GM12892 (cell line): ENCODE measurements around the gene ZNF69.

Experiments used
- POLR2A ChIP-seq: IDR thresholded peaks from 2 replicates; pipeline ENCODE4 v1.6.1; 2011; ENCODE audit warnings: low read depth, low read length, control low read depth
- TAF1 ChIP-seq: IDR thresholded peaks from 2 replicates; pipeline ENCODE4 v1.6.1; 2011; ENCODE audit warnings: low read depth, mild to moderate bottlenecking, control low read depth, low read length, borderline replicate concordance

DNA sequence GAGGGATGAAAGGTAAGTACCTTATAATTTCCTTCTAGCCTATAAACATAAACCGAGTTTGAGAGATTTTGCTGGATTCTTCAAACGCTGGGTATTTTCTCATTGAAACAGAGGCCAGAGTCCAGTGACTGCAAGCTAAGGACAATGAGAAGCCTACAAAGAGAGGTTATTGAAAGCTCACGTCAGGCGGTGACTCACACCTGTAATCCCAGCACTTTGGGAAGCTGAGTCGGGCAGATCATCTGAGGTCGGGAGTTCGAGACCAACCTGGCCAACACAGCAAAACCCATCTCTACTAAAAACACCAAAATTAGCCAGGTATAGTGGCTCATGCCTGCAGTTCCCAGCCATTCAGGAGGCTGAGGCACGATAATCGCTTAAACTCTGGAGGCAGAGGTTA lies 15.0 kb upstream of the ZNF69 start:
- no peak for TF ChIP-seq POLR2A
- TF ChIP-seq TAF1: no peak
